Measurements from ENCODE around the gene ZBED3. TPM values are rescaled to one million over a fixed set of nuclear protein-coding genes. Genes with fewer than 3 reads are reported as not detected.

Gene ZBED3
- total and polyA plus RNA-seq, 2 of the 4 experiments (the other 2 are of a cell fraction), result 0.18 to 2.5 TPM

DNA sequence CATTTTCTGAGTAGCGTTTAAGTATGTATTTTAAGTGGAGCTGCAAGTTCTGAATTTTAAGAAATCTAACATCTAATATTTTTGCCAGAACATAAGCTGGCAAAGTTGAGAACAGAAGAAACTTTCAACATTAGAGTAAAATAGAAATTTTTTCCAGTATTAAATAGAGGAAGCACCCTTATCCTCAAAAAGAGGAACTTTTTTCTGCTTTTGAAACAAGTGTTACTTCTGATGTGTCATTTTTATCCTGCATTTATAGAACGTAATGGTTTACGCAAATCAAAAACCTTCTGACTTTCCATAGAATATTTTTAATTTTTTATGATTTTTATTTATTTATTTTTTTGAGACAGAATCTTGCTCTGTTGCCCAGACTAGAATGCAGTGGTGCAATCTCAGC lies 21.8 kb downstream of the ZBED3 start:
- no peaks in the 10 kb centered on the region for H3K9me3 ChIP-seq (ENCODE audit: control insufficient read depth, insufficient read depth, low read length)
- H3K4me2 ChIP-seq (ENCODE audit: low read depth, low read length), result no peak overlapping the region
- no peak overlapping the region for H2BK15ac ChIP-seq (ENCODE audit: low read depth, low read length)
- no peak overlapping the region for H3K18ac ChIP-seq (ENCODE audit: low read depth, low read length)
- H3K27me3 ChIP-seq (ENCODE audit: control insufficient read depth, insufficient read depth, low read length), result no peaks in the 10 kb centered on the region
- no TSS peak for BruUV-seq (replicated peaks)
- in situ Hi-C loops (cut with MboI; ENCODE audit: low sequenced_read_pairs) (no loop called here), intact Hi-C loops (cut with micrococcal nuclease) (no loop called here), dilution Hi-C loops (cut with HindIII; ENCODE audit: low sequenced_read_pairs, unreplicated experiment) (no loop called here)
- H2BK5ac ChIP-seq (ENCODE audit: low read depth, low read length, poor library complexity, severe bottlenecking), result no peak overlapping the region
- ChIA-PET CTCF (interaction anchor here (1.3 kb wide), 1 partner anchor 12 kb away, joined by 4 read pairs; no protein-coding TSS in a partner anchor), POLR2A (ENCODE audit: unreplicated experiment) (no interaction called here)
- H3K4me3 ChIP-seq (ENCODE audit: insufficient read depth, low read depth, low read length), result no peak overlapping the region
- H4K5ac ChIP-seq (ENCODE audit: low read depth, low read length), result no peak overlapping the region
- DNase-seq (no peak), ATAC-seq (ENCODE audit: low read depth) (no peak)
- peaks cover 9% of the 10 kb centered on the region for H3K9me1 ChIP-seq (ENCODE audit: insufficient read depth, low read length)
- no CpG with 5 or more reads among the region's 3 CpGs for WGBS, 2 experiments (ENCODE audit: extremely low coverage in 2 of 2, insufficient read length in 1 of 2)
- H3K23ac ChIP-seq (ENCODE audit: low read depth, low read length), result no peak overlapping the region
- no peak overlapping the region for H4K8ac ChIP-seq (ENCODE audit: low read depth in 2 of 2, low read length in 2 of 2)
- peaks cover 7% of the 10 kb centered on the region for H3K4me1 ChIP-seq (ENCODE audit: control insufficient read depth, insufficient read depth, low read length)
- H2BK120ac ChIP-seq (ENCODE audit: low read depth, low read length), result no peak overlapping the region
- no peak overlapping the region for H3K56ac ChIP-seq (ENCODE audit: extremely low read depth, insufficient read depth, low read length)
- no peak for TF ChIP-seq SMC3 (IDR thresholded peaks at IDR 0.05; ENCODE audit: low read depth, low read length)
- no peak for TF ChIP-seq CTCF (conservative IDR thresholded peaks at IDR 0.05; ENCODE audit: low read depth, low read length)
- TF ChIP-seq CHD1 (IDR thresholded peaks at IDR 0.05; ENCODE audit: low read depth, low read length), result no peak
- TF ChIP-seq ELK1 (IDR thresholded peaks at IDR 0.05; ENCODE audit: borderline replicate concordance, low read depth, low read length), result no peak
- TF ChIP-seq CEBPB (IDR thresholded peaks at IDR 0.05; ENCODE audit: low read depth, low read length), result no peak
- TF ChIP-seq NFE2L2 (IDR thresholded peaks at IDR 0.05; ENCODE audit: low read depth, low read length), result no peak
- TF ChIP-seq MAFK (IDR thresholded peaks at IDR 0.05; ENCODE audit: low read depth, low read length), result no peak
- TF ChIP-seq MXI1 (IDR thresholded peaks at IDR 0.05; ENCODE audit: borderline replicate concordance, low read depth, low read length), result no peak
- no peak for TF ChIP-seq RCOR1 (IDR thresholded peaks at IDR 0.05; ENCODE audit: insufficient replicate concordance, low read length)
- no peak for TF ChIP-seq FOS (IDR thresholded peaks at IDR 0.05; ENCODE audit: low read depth, low read length)
- TF ChIP-seq BHLHE40 (IDR thresholded peaks at IDR 0.05; ENCODE audit: low read depth, low read length), result no peak
- H3K14ac ChIP-seq (replicated peaks; ENCODE audit: low read depth, low read length), result no peak overlapping the region
- no peak overlapping the region for H3K9ac ChIP-seq (ENCODE audit: low read depth, low read length)
- no peak overlapping the region for H3K27ac ChIP-seq (ENCODE audit: insufficient read depth, low read length)
- no peak overlapping the region for H2AK5ac ChIP-seq (ENCODE audit: low read depth, low read length)
- H4K20me1 ChIP-seq (ENCODE audit: insufficient read depth, low read length), result peaks cover 3% of the 10 kb centered on the region; the same call in 1 of the 2 replicates
- peaks cover 12% of the 10 kb centered on the region for H3K36me3 ChIP-seq (ENCODE audit: control insufficient read depth, insufficient read depth, low read length)
- no peaks in the 10 kb centered on the region; a peak in 1 of 4 replicates for H3K79me1 ChIP-seq (ENCODE audit: low read depth in 1 of 2, low read length in 2 of 2)
- H2BK20ac ChIP-seq (ENCODE audit: low read depth, low read length), result no peak overlapping the region
- no peak overlapping the region for H4K91ac ChIP-seq (ENCODE audit: insufficient read depth, low read depth, low read length)
- no peak overlapping the region for H2AK9ac ChIP-seq (replicated peaks; ENCODE audit: low read depth, low read length, poor library complexity)
- H2AFZ ChIP-seq (replicated peaks; ENCODE audit: low read length, poor library complexity), result no peak overlapping the region
- H3K4ac ChIP-seq (ENCODE audit: low read depth, low read length), result no peak overlapping the region
